DMS153 (cell line): ENCODE results near the gene CYFIP1.
A peak's percentile ranks its signal among the peaks of the same experiment; 100 is the strongest.

ENCODE experiments used
- DNase-seq: peaks from one replicate; lab custom pipeline; 2025; lab: John Stamatoyannopoulos, UW

The CYFIP1 gene

GRCh38 chr15:22950256-22950990, 29.7 kb downstream of the CYFIP1 start:
- no peak for DNase-seq

- DNase-seq, result peak; percentile 34
Observed at GRCh38 chr15:22949074-22949547, 31.1 kb downstream of the CYFIP1 start.

- no peak for DNase-seq
Observed at GRCh38 chr15:22948056-22948455, 32.1 kb downstream of the CYFIP1 start.

- DNase-seq, result no peak
Observed at GRCh38 chr15:22947101-22948000, 32.8 kb downstream of the CYFIP1 start.

- DNase-seq, result no peak
Observed at GRCh38 chr15:22945071-22945470, 35.1 kb downstream of the CYFIP1 start.

GRCh38 chr15:22944651-22945050, 35.5 kb downstream of the CYFIP1 start:
- DNase-seq, result peak; percentile 27

- peak; percentile 7 for DNase-seq
Observed at GRCh38 chr15:22942877-22943276, 37.3 kb downstream of the CYFIP1 start.

- DNase-seq, result no peak
Observed at GRCh38 chr15:22942306-22942855, 37.8 kb downstream of the CYFIP1 start.

- DNase-seq, result no peak
Observed at GRCh38 chr15:22941179-22941578, 39.0 kb downstream of the CYFIP1 start.

GRCh38 chr15:22939652-22940061, 40.5 kb downstream of the CYFIP1 start:
- no peak for DNase-seq

GRCh38 chr15:22939051-22939450, 41.1 kb downstream of the CYFIP1 start:
- DNase-seq, result no peak

GRCh38 chr15:22936577-22937472, 43.3 kb downstream of the CYFIP1 start:
- DNase-seq, result no peak

GRCh38 chr15:22933641-22934061, 46.5 kb downstream of the CYFIP1 start:
- no peak for DNase-seq

GRCh38 chr15:22931784-22932536, 48.2 kb downstream of the CYFIP1 start:
- DNase-seq, result no peak

- DNase-seq, result no peak
Observed at GRCh38 chr15:22930782-22931484, 49.2 kb downstream of the CYFIP1 start.

- no peak for DNase-seq
Observed at GRCh38 chr15:22927761-22928160, 52.4 kb downstream of the CYFIP1 start.

GRCh38 chr15:22925875-22926274, 54.3 kb downstream of the CYFIP1 start:
- no peak for DNase-seq

GRCh38 chr15:22922003-22922402, 58.2 kb downstream of the CYFIP1 start:
- no peak for DNase-seq

GRCh38 chr15:22919171-22919570, 61.0 kb downstream of the CYFIP1 start:
- no peak for DNase-seq

GRCh38 chr15:22918596-22919140, 61.5 kb downstream of the CYFIP1 start:
- DNase-seq, result no peak
